HG03442 (cell line): ENCODE measurements around the gene MFSD6L.

Experiments
- ATAC-seq: cut with Tn5 transposase; IDR thresholded peaks from one replicate; pipeline ENCODE4 v1.9.1; 2021; ENCODE audit warnings: mild to moderate bottlenecking, moderate library complexity; ENCODE audit not compliant: unreplicated experiment

The MFSD6L gene

GRCh38 chr17:8747742-8748141, 51.4 kb downstream of the MFSD6L start:
- ATAC-seq: no peak
